Left lung (tissue), 10 donors: ENCODE results near the gene LRMDA. TPM values are rescaled to one million over a fixed set of nuclear protein-coding genes. Genes with fewer than 3 reads are reported as not detected.
A peak's percentile ranks its signal among the peaks of the same experiment; 100 is the strongest.

Experiments used
- ATAC-seq: fragments of 200-7000 bp; cut with Tn5 transposase; one replicate; pipeline ENCODE4 v1.9.1; 2020; ENCODE audit warnings: moderate library complexity
- DNase-seq, 4 donors: peaks; one replicate each; pipeline ENCODE4 v3.0.0-alpha.2; 2013 to 2020
- H3K27ac ChIP-seq, 2 donors: fragments of 200-600 bp; sonication (generic) in 1 of 2; one replicate each; pipeline versions ENCODE4 v1.5.0 to v1.8.0; 2020 to 2021
- H3K27me3 ChIP-seq, 2 donors: fragments of 200-600 bp; sonication (generic) in 1 of 2; one replicate each; pipeline versions ENCODE4 v1.5.0 to v1.8.0; 2020 to 2021
- H3K36me3 ChIP-seq, 2 donors: fragments of 200-600 bp; sonication (generic) in 1 of 2; one replicate each; pipeline versions ENCODE4 v1.5.0 to v1.8.0; 2020 to 2021
- H3K4me1 ChIP-seq, 2 donors: fragments of 200-600 bp; one replicate each; pipeline ENCODE4 v1.8.0; 2021
- H3K4me3 ChIP-seq, 2 donors: fragments of 200-600 bp; sonication (generic) in 1 of 2; one replicate each; pipeline versions ENCODE4 v1.5.0 to v1.8.0; 2020 to 2021; ENCODE audit warnings: mild to moderate bottlenecking in 1 of 2
- H3K9me3 ChIP-seq, 2 donors: fragments of 200-600 bp; sonication (generic) in 1 of 2; one replicate each; pipeline versions ENCODE4 v1.5.0 to v1.8.0; 2020 to 2021
- intact Hi-C, 2 donors: fragments of 100-400 bp; cut with DNase I; formaldehyde crosslinking; loops; one replicate each; pipeline versions ENCODE4 v1.11.2 to v1.14.2; 2022
- polyA plus RNA-seq, 6 donors: library from polyadenylated mRNA; unstranded; fragments of 120-200 nt; gene quantifications; one replicate each; pipeline ENCODE4 v1.2.1, GENCODE V29; 2013; ENCODE audit not compliant: insufficient read length in 6 of 6
- total RNA-seq, 2 donors: library from RNA; stranded (reverse); fragmentation: NEBNext Ultra II Directional; extraction: Animal tissue kit (Norgen Biotek cat#: 25700); gene quantifications; one replicate each; pipeline ENCODE4 v1.2.1, GENCODE V29; 2021
- TF ChIP-seq, protein P1 (sequence below), 2 donors: fragments of 200-600 bp; sonication (generic) in 1 of 2; IDR thresholded peaks; one replicate each; pipeline versions ENCODE4 v1.5.0 to v1.8.0; 2021; ENCODE audit warnings: antibody characterized with exemption in 2 of 2
- donor health status: DM: no; HTN: yes; CAD: no.
- donor health status: DM: no; HTN: no; CAD: no.

LRMDA gene
- total and polyA plus RNA-seq, 8 donors: 13.9 to 23.6 (median 18.7) TPM

DNA sequence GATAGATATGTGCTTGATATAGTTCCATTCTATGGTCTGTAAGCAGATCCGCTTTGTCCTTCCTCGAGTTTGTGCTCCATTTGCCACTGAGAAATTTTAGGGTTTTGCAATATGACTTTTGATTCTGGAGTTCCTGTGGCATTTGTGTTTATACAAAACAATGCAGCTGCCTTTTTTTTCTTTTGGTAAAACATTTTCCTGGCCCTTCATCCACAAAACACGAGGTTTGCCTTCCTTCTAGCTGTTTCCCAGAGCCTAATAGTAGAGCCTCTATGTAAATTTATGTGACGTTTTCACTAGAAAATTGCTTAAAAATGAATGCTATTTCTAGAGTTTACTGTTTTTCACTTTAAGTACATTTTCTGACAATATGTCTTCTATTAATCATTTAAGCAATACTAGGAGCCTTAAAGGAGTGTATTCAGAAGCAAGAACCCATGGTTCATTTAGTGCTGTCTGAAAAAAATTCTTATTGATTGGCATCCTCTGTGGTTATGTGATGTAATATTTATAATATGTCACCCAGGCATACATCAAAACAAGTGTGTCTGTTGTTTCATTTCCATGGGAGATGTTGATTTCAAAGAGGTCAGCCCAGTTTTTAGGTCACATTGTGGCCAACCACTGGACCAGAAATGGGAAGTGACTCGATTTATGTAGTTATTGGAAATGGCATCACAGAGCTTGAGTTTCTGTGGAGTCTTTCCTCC lies 618.3 kb downstream of the LRMDA start:
- Histone ChIP-seq H3K27ac (no peak overlapping the region), H3K27me3 (no peaks in the 10 kb centered on the region), H3K4me1 (peaks cover 0 to 4% of the 10 kb centered on the region in 2 donors), H3K4me3 (no peak overlapping the region), H3K9me3 (no peaks in the 10 kb centered on the region), H3K36me3 (no peaks in the 10 kb centered on the region)
- ATAC-seq (peak; percentile 23), DNase-seq (no peak)
- TF ChIP-seq, protein P1, sequence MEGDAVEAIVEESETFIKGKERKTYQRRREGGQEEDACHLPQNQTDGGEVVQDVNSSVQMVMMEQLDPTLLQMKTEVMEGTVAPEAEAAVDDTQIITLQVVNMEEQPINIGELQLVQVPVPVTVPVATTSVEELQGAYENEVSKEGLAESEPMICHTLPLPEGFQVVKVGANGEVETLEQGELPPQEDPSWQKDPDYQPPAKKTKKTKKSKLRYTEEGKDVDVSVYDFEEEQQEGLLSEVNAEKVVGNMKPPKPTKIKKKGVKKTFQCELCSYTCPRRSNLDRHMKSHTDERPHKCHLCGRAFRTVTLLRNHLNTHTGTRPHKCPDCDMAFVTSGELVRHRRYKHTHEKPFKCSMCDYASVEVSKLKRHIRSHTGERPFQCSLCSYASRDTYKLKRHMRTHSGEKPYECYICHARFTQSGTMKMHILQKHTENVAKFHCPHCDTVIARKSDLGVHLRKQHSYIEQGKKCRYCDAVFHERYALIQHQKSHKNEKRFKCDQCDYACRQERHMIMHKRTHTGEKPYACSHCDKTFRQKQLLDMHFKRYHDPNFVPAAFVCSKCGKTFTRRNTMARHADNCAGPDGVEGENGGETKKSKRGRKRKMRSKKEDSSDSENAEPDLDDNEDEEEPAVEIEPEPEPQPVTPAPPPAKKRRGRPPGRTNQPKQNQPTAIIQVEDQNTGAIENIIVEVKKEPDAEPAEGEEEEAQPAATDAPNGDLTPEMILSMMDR (IDR thresholded peaks at IDR 0.05): no peak
- intact Hi-C loops: no loop called here

GRCh38 chr10:76050291-76050625 lies 618.8 kb downstream of the LRMDA start:
- H3K27ac ChIP-seq: no peak overlapping the region
- TF ChIP-seq, protein P1 (IDR thresholded peaks at IDR 0.05): no peak
- peaks cover 0 to 2% of the 10 kb centered on the region in 2 donors for H3K9me3 ChIP-seq
- intact Hi-C loops: no loop called here
- H3K4me1 ChIP-seq: peaks cover 0 to 4% of the 10 kb centered on the region in 2 donors
- H3K36me3 ChIP-seq: no peaks in the 10 kb centered on the region
- ATAC-seq (no peak), DNase-seq (no peak)
- no peaks in the 10 kb centered on the region for H3K27me3 ChIP-seq
- no peak overlapping the region for H3K4me3 ChIP-seq

DNA sequence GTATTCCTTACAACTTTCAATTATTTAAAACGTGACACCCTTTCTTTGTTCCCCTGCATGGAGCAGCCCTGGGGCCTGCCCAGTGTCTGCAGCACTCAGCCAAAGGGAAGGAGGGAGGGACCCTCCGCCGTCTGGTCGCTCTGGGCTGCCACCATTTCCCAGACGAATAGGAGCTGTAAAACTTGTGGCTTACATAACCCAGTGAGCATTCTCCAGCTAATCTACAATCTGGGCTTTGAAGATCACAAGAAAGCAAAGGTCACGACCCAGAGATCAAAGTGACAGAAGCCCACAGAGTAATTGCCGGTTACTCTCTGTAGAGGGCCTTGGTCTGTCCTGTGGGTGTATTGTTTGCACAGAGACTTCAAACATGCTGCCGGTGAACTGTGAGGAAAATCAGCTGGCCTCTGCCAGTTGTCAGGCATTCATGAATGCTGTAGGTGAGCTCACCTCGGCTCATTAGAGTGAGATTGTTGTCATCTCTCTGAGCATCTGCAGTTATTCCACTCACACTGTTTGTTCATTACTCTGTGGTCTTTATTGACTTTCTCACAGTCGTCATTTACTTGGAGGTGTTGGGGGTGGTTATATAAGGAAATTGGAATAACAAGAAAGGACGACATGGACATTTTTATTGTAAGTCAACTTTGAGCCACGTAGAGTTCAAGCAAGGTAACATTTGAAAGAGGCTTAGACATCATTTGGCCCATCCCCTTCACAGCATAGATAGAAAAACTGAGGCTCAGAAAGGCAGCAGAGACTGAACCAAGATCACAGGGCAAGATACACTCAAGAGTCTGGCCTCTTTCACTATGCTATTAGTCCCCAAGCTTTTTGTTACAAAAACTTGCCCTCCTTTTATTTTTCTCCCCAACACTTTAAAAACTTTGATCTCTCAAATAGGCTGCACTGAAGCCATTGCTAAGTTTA lies 619.8 kb downstream of the LRMDA start:
- Histone ChIP-seq H3K27ac (no peak overlapping the region), H3K4me3 (no peak overlapping the region), H3K27me3 (no peaks in the 10 kb centered on the region), H3K9me3 (peaks cover 0 to 12% of the 10 kb centered on the region in 2 donors), H3K4me1 (peaks cover 0 to 4% of the 10 kb centered on the region in 2 donors), H3K36me3 (no peaks in the 10 kb centered on the region)
- ATAC-seq: peak; percentile 30
- TF ChIP-seq, protein P1 (IDR thresholded peaks at IDR 0.05): no peak
- intact Hi-C loops: no loop called here
- DNase-seq: no peak

- Histone ChIP-seq H3K9me3 (peaks cover 0 to 19% of the 10 kb centered on the region in 2 donors), H3K4me1 (peaks cover 0 to 4% of the 10 kb centered on the region in 2 donors), H3K4me3 (no peak overlapping the region), H3K36me3 (no peaks in the 10 kb centered on the region), H3K27me3 (no peaks in the 10 kb centered on the region), H3K27ac (no peak overlapping the region)
- intact Hi-C loops: no loop called here
- TF ChIP-seq, protein P1 (IDR thresholded peaks at IDR 0.05): no peak
- ATAC-seq (no peak), DNase-seq (no peak)
Measured at GRCh38 chr10:76052682-76053503, 621.5 kb downstream of the LRMDA start.
